Mucosa of gallbladder (tissue), 1 donor: ENCODE results near the gene TOX4. TPM values are rescaled to one million over a fixed set of nuclear protein-coding genes. Genes with fewer than 3 reads are reported as not detected.
"Not testable (repeated sequence)": the region's sequence is repeated elsewhere in the genome, so short reads cannot be mapped to it uniquely, and the experiment has no call there.

ENCODE experiments used
- DNase-seq: peaks from one replicate; pipeline ENCODE4 v3.0.0-alpha.2; 2020; ENCODE audit warnings: low spot score
- total RNA-seq: library from RNA; stranded (reverse); gene quantifications from one replicate; pipeline ENCODE4 v1.2.1, GENCODE V29; 2021
- donor health status: DM: no; HTN: no; CAD: no.

The TOX4 gene
- total RNA-seq = 66.7 TPM

DNA sequence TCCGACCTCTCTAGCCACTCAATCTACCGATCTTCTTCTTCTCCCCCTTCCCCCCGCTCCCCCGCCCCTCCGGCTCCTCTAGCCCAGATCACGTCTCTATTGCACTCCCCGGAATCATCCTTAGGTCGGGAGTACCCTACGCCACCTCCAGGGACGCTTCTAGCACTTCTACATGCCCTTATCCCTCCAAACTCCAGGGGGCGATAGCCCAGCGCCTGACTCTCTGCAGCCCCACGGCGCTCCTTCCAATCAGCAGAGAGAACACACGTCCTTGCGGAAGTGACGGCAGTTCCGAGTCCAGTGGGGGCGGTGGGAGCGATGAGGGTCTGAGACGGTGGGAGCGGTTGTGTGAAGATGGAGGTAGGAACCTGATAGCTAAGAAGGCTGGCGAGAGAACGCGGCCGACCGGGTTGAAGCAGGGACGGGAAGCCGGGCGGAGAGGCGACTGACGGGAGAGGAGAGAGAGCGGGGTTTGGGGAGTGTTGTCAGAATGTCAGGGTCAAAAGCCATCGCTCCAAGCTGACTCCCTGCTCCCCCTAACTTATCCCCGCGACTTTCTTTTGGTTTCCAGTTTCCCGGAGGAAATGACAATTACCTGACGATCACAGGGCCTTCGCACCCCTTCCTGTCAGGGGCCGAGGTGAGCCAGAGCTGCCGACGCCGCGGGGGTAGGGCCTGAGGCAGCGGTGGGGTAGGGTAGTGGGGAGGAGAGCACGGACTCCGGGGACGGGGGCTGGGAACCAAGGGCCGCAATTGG, at the start of gene TOX4, which contains the start of gene RAB2B:
Gene TOX4, plus strand, starts transcription at position 271 of the 757 bp plus-strand sequence. Its CDS starts 84 bp downstream, at position 355.
Gene RAB2B, minus strand, starts transcription at position 35 of the 757 bp plus-strand sequence. CDS start 87 bp downstream, outside the sequence.
- DNase-seq = peak; percentile 98

DNA sequence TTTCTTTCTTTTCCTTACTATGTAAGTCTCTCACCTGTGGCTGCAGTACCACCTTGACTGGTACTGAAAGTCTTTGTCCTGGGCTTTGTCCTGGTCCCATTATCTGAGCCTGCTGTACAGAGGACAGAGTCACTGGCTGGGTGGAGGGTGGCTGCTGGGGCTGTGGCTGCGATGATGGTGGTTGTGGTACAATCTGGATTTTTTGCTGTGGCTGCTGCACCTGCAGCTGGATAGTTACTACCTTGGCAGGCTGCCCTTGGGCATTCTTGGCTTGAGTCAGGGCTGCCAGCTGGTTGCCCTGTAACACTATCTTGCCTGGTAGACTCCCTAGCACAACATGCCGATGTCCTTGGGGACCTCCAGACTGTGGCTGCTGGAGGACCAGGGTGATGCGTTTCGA, 48.1 kb upstream of the TOX4 start:
- no peak for DNase-seq

DNA sequence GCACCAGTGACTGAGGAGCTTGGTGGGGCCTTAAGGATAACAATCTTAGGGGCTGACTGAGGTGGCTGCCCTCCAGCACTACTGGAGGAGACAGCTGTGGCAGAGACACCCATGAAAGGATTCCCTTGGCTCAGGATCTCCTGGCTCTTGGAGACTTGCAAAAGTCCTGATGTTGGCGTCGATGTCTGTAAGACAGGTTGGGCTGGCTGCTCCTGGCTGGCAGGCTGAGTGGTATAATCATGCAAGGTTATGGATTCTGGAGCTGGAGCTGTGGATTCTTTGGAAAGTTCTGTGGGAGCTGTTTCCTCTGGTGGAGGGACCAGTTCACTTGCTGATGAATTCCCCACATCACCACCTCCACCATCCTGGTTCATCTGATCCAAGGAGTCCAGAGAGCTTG, 45.9 kb upstream of the TOX4 start:
- no peak for DNase-seq

DNA sequence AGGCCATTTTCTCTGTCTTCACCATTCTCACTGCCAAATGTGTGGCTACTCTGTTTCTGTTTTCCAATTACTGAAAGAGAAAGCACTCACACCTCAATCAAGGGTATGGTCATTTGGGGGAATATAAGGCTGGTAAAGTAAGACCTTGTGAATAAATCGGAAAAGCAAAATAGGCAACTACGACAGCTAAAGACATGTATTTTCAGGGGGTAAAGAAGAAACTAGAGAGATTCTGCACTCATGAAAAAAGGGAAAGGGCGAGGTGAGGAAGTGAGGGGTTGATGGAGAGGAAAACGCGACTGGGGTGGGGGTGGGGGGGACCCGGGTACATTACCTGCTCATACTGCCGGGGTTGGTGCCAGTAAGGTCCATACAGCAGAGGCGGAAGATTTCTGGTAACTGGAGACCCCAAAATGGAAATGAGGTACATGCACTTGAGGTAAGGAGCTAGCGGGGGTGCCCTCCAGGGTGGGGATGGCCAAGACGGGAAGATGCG, 40.4 kb upstream of the TOX4 start:
- DNase-seq = no peak

DNA sequence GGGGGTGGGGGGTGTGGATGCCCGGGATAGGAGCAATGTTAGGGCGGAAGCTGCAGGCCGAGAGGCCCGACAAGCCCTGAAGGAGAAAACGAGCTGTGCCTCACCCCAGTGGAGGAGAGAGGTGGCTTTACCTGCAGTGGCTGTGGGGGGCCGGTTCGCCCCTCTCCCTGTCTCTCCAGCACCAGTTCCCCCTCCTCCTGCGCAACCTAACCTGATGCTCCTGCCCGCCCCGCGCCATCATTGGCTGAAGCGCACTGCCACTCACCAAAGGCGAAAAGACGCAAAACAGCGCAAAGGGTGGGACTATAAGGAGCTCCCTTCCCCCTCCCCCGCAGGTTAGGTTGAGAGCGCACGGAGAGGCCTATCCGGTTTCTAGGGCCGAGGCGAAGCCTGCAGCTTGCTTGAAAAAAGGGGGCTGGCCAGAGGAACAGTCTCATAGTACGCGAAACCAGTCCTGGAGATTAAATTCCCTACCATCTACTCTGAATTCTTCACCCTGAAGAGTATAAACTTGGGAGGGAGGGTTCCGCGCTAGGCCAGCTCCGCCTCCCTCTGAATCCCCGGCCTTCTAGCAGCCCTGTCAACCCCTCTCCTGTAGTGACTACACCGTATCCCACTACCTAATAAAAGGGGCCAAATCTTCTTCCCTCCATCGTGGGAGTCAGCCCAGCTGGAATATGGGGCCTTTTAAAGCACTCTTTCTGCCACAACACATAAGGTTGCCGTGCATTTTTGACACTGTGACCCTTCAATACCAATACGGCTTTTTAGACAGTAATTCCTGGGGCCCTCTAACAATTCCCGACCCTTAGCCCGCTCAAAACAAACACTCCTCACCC, 39.7 kb upstream of the TOX4 start:
- peak; percentile 98 for DNase-seq

DNA sequence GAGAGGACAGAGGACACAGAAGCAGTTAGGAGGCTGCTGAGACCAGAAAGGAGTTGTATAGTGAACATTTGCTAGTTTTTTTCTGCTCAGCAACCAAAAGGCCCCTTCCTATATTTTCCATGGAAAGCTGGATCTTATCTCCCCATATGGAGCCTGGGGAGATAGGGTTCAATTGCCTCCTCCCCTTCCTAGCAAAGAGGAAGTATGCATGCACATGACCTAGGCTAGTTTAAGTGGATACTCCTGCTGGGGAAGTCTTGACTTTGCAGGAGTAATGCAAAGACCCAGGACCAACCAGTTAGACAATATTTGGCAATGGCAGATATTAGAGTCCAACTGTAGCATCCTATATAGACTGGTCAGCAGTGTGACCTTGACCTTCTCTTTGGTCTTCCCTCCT, 36.1 kb upstream of the TOX4 start:
- DNase-seq = no peak

DNA sequence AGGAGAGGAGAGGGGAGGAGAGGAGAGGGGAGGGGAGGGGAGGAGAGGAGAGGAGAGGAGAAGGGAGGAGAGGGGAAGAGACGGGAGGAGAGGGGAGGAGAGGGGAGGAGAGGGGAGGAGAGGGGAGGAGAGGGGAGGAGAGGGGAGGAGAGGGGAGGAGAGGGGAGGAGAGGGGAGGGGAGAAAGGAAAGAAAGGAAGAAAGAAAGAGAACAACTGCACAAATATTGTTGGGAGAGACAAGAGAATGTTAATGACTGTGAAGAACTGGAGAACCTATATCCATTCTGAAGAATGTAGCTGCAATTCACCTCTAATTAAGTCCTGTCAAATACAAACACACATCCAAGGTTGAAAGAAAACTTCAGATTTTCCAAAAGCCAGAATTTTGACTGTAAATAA, 34.3 kb upstream of the TOX4 start:
- not testable (repeated sequence) for DNase-seq

DNA sequence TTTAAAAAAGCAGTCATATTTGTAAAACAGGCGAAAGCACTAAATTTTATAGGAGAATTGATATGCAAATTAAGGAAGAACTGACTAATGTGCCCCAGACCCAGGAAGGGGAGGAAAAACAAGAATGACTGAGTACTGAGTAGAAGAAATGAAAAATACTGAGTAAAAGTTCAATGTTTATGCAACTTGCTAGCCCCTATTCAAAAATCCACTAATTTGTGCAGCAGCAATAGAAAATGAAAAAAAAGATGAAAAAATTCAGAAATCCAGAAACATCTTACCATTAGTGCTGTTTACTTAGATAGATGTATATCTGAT, 27.1 kb upstream of the TOX4 start:
- DNase-seq = no peak

DNA sequence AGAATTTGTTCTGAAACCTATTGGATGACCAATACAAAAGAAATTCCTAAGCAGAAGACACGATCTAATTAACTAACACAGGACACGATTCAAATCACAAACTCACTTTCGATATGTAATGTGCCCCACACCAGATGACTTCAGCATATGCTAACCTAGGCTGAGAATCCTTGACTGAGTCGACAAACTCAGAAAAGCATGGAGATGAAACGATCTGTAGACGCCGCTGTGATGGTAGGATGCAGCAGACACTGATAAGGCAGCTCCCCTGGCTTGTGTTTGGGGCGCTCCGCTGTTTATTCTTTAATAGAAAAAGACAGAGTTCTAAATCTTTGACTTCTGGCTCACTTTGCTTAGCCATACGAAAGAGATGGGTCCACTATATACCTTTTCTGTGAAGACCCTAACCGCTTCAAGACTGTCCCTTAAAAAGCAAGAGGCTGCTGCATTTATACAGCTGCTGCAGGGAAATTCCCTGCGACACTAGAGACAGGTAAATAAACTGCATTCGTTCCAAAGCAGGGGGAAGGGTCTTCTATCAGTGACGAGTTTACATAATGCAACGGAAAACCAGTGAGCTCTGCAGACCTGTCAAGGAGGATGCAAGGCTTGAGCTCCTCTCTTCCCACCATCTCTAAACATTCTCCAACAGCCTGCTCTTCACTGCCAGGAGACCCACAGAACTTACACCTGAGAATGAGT, 22.0 kb upstream of the TOX4 start:
- DNase-seq = no peak

DNA sequence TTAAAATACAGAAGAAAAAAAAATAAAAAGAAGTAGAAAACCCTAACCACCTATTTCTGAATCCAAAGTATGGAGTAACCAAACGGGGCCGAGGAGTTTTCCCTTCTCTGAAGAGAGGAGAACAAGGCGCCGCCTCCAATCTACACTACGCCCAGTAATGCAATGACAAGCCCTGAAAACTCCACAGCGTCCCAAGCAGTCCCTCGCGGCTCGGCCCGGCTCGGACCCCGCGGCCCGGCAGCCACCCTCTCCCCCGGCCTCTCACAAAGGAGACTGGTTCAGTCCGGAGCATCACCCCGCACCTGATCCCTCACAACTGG, 21.4 kb upstream of the TOX4 start:
- DNase-seq = no peak

DNA sequence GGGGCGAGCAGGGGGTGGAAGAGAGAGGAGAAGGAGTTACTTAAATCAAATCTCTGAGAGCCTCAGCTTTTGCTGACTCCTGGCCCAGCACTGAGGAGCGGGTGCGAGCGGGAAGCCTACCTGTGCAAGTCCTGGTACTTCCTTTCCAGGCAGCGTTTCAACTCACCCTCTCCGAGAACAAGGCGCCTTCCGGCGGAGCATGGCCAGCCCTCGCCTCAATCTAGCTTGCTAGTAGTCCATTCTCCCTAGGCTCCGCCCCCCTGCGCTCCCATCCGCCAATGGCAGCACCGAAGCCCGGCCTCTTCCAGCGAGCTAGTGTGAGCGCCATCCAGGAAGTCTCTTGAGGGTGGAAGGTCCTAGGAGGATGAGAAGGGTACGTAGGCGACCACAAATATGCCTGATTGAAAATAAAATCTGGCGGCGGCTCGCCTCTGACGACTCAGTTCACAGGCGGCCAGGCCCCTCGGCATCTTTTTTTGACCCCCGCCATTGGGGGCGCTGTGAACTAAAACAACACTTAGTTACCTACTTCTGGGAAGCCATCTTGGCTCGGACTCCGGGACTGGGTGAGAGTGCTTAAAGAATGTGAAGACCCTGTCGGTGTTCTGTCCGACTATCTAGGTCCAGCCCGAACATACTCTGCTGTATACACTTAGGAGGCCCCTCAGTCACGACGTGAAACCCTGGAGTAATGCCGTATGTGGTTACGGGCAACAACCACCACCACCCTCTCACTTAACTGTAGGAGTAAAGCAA, 20.9 kb upstream of the TOX4 start, which contains the start of gene CHD8:
Gene CHD8, minus strand, starts transcription at position 212 of the 756 bp plus-strand sequence. CDS start 24,480 bp downstream, outside the sequence.
- DNase-seq = peak; percentile 100

DNA sequence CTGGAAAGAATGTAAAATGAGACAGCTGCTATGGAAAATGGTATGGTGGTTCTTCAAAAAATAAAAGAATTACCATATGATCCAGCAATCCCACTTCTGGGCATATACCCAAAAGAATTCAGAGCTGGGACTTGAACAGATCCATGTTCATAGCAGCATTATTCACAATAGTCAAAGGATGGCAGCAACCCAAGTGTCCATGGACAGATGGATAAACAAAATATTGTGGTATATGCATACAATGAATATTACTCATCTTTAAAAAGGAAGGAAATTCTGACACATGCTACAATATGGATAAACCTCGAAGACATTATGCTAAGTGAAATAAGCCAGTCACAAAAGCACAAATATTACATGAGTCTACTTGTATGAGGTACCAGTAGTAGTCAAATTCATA, 9.4 kb upstream of the TOX4 start:
- no peak for DNase-seq

DNA sequence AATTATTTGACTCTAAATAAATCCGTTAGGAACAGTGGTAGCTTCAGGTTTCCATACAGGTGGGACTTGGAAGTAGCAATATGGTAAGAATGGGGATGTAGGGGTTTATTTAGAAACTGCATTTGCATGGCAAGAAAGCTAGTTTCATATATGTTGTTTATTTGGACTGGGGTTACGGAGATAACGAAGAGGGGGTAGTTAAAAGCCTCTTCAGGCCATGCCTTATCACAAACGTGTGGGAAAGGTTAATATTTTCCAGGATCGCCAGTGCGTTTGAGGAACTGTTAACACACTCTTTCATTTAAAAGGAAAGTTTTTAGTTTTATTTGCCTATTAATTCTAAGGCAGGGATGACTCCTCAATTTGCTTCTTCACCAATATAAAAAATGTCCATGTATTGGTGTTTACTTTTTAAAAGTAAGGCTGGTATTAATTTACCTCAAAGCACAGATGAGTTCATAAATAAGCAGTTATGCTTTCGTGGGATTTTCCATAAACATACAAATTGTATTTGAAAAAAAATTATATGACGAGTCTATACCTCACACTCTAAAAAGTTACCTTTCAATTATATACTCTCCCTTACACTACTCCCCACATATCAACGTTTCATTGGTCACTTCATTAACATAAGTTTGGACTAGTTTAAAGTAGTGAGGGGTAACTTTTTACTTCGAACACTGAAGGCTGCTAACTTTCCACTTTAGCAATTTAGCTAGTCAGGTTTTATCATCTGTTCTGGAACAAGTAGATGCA, 1.1 kb upstream of the TOX4 start:
- DNase-seq = no peak

DNA sequence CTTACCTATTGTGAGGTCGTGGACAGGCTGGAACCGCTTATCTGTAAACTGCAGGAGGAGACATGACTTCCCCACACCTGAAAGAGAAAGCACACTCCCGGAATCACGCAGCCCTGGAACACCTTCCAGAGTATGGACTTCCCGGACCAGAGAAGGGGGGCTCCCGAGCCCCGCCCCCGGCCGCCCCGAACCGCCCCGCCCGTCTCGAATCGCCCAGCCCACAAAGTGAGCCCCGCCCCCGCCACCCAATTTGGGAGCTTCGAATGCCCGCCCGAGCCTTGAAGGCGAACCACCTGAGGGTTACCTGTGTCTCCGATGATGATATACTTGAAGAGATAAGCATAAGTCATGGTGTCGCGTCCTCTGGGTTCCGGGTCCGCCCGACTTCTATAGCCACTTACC, 471 bp upstream of the TOX4 start:
- DNase-seq = peak; percentile 87

DNA sequence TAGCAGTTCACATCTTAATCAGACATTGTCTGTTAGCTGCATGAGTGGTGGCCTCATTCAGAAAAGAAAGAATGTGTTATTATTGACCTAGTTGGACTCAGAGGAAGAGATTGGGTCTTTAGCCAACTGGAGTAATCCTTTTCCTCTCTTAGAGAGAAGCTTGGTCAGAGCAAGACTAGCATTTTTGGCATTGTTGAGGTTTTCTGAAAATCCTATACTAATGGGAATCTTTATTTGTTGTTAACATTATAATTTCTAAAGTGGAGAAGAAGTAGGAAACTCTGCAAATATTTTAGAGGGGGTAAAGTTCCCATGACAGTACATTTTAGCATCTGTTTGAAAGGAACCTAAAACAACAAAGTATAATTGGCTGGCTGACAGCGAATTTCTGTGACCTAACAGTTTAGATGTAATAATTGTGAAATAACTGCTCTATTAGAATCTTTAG, 9.7 kb downstream of the TOX4 start:
- no peak for DNase-seq

DNA sequence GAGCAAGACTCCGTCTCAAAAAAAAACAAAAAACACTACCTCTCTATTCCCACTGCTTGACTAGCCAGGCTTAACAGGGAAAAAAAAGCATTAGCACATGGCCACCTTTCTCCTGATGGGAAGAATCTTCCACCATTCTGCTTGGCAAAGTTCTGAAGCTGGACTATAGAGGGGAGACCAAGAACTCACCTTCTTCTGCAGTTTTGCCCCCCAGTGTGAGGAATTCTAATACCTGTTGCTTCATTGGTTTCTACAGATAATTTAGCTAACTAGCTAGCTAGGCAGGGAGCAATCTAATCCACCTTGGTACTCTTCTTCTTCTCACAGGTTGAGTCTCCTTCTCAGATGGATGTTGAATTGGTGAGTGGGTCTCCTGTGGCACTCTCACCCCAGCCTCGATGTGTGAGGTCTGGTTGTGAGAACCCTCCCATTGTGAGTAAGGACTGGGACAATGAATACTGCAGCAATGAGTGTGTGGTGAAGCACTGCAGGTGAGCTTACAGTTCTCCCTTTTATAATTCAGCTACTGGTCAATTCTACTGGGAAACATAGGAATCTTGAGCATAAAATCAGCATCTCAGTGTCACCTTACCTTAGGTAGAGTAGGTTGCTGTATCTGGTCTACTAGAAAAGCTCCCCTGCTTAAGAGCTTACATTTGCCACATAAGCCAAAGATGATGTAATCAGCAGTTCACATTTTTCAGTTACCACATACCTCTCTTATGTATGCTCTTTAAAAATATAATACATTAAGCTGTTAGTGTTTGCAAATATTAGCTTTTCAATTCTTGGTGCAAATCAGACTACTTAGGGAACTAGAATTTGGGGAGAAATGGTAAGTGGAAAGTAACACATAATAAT, 18.1 kb downstream of the TOX4 start:
- no peak for DNase-seq

DNA sequence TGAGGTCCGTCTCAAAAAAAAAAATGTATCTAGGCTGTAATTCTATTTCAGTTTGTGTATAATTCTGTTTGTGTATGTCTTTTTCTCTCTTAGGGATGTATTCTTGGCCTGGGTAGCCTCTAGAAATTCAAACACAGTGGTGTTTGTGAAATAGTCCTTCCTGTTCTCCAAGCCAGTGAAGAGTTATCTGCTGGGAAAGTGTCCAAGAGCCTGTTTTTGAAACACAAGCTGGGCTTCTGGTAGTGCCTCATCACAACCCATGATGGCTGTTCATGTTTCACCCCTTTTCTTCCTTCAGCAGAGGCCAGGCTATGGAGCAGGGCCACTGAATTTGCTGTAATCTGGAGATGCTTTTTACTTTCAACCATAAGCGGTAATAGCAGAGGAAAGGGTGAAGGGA, 19.5 kb downstream of the TOX4 start:
- DNase-seq = no peak

DNA sequence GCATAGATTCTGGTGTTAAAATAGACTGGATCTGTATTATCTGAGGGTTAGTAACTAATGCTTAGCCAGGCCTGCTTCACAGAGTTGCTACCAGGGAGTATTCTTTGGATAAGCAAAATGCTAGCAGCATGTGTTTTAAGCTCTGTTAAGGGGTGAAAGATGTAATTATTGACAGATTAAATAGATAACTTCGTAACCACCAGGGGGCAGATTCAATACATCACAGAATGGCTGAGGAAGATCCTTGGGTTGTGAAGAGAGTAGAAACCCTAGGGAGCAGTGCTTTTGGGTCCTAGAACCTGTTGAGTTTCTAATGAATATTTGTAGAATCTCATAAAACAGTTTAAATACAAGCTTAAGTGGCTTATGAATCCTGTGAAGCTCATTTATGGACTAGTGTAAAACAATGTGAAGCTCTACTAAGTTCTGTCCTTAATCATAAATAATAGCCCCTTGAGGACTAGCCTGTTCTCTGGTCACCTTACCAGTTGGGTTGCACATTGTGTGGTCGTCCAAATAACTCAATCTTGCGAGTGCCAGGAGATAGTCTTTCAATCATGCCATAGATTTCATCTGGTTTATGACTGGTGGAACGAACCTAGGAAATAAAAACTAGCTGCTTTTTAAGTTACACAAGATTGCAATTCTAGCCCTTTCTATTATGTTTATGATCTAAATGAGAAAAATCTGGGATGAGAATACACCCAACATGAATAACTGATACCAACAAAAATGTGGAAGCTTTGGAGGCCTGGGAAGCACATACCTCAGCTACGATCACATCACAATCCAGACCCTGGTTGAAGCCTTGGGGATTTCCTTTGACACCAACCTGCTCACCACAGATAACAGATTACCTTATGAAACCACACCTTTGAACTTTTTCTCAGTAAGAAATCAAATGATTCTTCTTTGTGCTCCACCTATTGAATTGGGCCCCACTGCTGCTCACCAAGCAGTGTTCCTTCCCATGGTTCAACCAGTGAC, 21.8 kb downstream of the TOX4 start:
- DNase-seq = no peak

DNA sequence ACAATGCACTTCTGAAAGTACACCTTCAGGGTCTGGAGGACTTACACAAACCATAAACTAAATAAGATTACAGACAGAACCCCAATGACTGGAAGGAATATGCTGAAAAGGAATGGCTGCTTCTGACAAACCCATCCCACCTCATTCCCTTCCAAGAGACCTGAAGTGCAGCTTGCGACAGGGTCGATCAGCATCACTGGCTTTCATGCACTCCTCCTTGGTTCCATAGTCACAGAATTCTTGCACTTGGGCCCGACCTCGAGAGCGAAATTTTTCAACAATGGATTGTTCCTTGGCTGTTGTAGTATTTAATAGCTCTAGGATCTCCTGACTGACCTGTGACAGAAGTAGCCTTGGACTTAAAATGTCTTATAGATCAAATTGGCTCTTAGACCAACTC, 24.6 kb downstream of the TOX4 start:
- DNase-seq = no peak
